A673 (cell line): Measurements from ENCODE around the gene GALNT11. TPM values are rescaled to one million over a fixed set of nuclear protein-coding genes. Genes with fewer than 3 reads are reported as not detected.

ENCODE experiments used
- BruUV-seq: library from RNA; stranded (reverse); fragments of 400-500 nt; replicated peaks from 2 replicates; lab custom pipeline; 2021; lab: Mats Ljungman, UMichigan
- CTCF ChIA-PET: fragments of 300-600 bp; sonication (Branson Sonifier 250); formaldehyde crosslinking; loops from one replicate; lab custom pipeline; 2022; ENCODE audit warnings: antibody characterized with exemption; lab: Charles Lee
- POLR2A ChIA-PET: fragments of 300-600 bp; sonication (Branson Sonifier 250); formaldehyde crosslinking; loops from one replicate; lab custom pipeline; 2022; ENCODE audit warnings: antibody characterized with exemption; ENCODE audit not compliant: low non-redundant PET; lab: Charles Lee
- DNase-seq: peaks from one replicate; pipeline ENCODE4 v3.0.0-alpha.2; 2015; ENCODE audit warnings: low spot score
- H3K27ac ChIP-seq: fragments of 200-600 bp; sonication (generic); 2 replicates; pipeline ENCODE4 v1.5.1; 2016; ENCODE audit warnings: mixed run types, low read depth, mild to moderate bottlenecking, mixed read lengths, antibody characterized with exemption, low read length; ENCODE audit not compliant: poor library complexity, severe bottlenecking
- H3K27me3 ChIP-seq: fragments of 200-600 bp; sonication (generic); replicated peaks from 2 replicates; pipeline ENCODE4 v1.6.1; 2017; ENCODE audit warnings: mixed run types, low read depth, mild to moderate bottlenecking, mixed read lengths, antibody characterized with exemption, low read length; ENCODE audit not compliant: insufficient read depth, poor library complexity
- H3K36me3 ChIP-seq: fragments of 200-600 bp; sonication (generic); 2 replicates; pipeline ENCODE4 v1.6.1; 2016; ENCODE audit warnings: mixed run types, mild to moderate bottlenecking, mixed read lengths, antibody characterized with exemption, low read length; ENCODE audit not compliant: insufficient read depth, poor library complexity, severe bottlenecking
- H3K4me1 ChIP-seq: fragments of 200-600 bp; sonication (generic); 2 replicates; pipeline ENCODE4 v1.6.1; 2017; ENCODE audit warnings: mixed run types, mild to moderate bottlenecking, mixed read lengths, antibody characterized with exemption, low read length; ENCODE audit not compliant: insufficient read depth, poor library complexity, severe bottlenecking
- H3K4me3 ChIP-seq: fragments of 200-600 bp; sonication (generic); 2 replicates; pipeline ENCODE4 v1.5.1; 2016; ENCODE audit warnings: low read depth, mixed run types, mild to moderate bottlenecking, mixed read lengths, low read length; ENCODE audit not compliant: poor library complexity, severe bottlenecking
- H3K9me3 ChIP-seq: fragments of 200-600 bp; sonication (generic); 2 replicates; pipeline ENCODE4 v1.6.1; 2016; ENCODE audit warnings: mixed run types, low read depth, mild to moderate bottlenecking, mixed read lengths, antibody characterized with exemption, low read length; ENCODE audit not compliant: poor library complexity, severe bottlenecking
- CTCF ChIP-seq: fragments of 300-800, 200-600 bp; sonication (generic); conservative IDR thresholded peaks from 2 replicates; pipeline ENCODE4 v1.5.1; 2017; ENCODE audit warnings: low read depth, mild to moderate bottlenecking, antibody characterized with exemption, low read length, moderate library complexity, mixed read lengths
- EZH2 ChIP-seq: fragments of 200-600 bp; sonication (generic); IDR thresholded peaks from 2 replicates; pipeline ENCODE4 v1.6.1; 2017; ENCODE audit warnings: borderline replicate concordance, low read depth, mild to moderate bottlenecking, mixed read lengths, antibody characterized with exemption, low read length; ENCODE audit not compliant: poor library complexity, severe bottlenecking
- intact Hi-C: fragments of 100-400 bp; cut with micrococcal nuclease; formaldehyde crosslinking; loops from one replicate; pipeline ENCODE4 v1.10.0; 2022; ENCODE audit not compliant: unreplicated experiment
- total RNA-seq: library from RNA; stranded (reverse); gene quantifications from 2 replicates; pipeline ENCODE4 v1.2.3, GENCODE V29; 2021

Gene GALNT11
- total RNA-seq, 1 experiment from 2014 or later: 35.5 TPM

DNA sequence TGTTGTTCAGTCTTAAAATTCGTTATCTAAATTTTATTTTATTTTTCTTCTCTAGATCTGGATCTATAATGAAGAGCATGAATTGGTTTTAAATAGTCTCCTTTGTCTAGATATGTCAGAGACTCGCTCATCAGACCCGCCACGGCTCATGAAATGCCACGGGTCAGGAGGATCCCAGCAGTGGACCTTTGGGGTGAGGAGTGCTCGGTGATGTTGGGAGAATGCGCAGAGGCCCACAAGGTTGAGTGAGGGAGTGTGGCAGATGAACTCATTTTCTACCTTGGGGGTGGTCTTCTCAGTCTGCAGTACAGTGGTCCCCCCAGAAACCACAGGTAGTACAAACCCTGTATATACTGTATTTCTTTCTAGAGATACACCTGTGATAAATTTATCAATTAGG is 95.3 kb downstream of the GALNT11 start:
- H3K4me3 ChIP-seq: no peak overlapping the region
- TF ChIP-seq CTCF (no peak), EZH2 (no peak)
- BruUV-seq: no TSS peak
- no peaks in the 10 kb centered on the region for H3K4me1 ChIP-seq
- CTCF ChIA-PET: no interaction called here
- no peaks in the 10 kb centered on the region for H3K27me3 ChIP-seq
- H3K9me3 ChIP-seq: peaks cover 8% of the 10 kb centered on the region
- POLR2A ChIA-PET: no interaction called here
- no peak for DNase-seq
- intact Hi-C loops: no loop called here
- peaks cover 80% of the 10 kb centered on the region for H3K36me3 ChIP-seq
- H3K27ac ChIP-seq: no peak overlapping the region

DNA sequence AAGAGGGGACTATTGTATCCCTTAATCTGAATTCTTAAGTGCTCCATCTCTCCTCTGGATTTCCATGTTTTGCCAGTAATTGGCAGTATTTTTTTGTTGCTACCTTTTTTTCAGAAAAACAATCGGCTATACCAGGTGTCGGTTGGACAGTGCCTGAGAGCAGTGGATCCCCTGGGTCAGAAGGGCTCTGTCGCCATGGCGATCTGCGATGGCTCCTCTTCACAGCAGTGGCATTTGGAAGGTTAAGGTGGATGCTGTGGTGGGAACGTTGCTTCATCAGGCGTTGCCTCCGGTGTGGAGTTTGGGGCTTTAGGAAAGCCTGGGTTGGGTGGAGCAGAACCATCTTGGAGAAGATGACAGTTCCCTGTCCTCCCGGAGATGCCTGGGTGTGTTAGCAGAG is 96.0 kb downstream of the GALNT11 start:
- H3K9me3 ChIP-seq: peaks cover 8% of the 10 kb centered on the region
- no peaks in the 10 kb centered on the region for H3K27me3 ChIP-seq
- no peaks in the 10 kb centered on the region for H3K4me1 ChIP-seq
- intact Hi-C loops: no loop called here
- H3K27ac ChIP-seq: no peak overlapping the region
- H3K36me3 ChIP-seq: peaks cover 80% of the 10 kb centered on the region
- ChIA-PET CTCF (no interaction called here), POLR2A (no interaction called here)
- DNase-seq: no peak
- TF ChIP-seq CTCF: no peak
- TF ChIP-seq EZH2: no peak
- BruUV-seq: no TSS peak
- H3K4me3 ChIP-seq: no peak overlapping the region

- H3K4me1 ChIP-seq: no peaks in the 10 kb centered on the region
- no peak overlapping the region for H3K27ac ChIP-seq
- no peaks in the 10 kb centered on the region for H3K27me3 ChIP-seq
- no peak for DNase-seq
- BruUV-seq: no TSS peak
- no peak for TF ChIP-seq EZH2
- no peak for TF ChIP-seq CTCF
- H3K9me3 ChIP-seq: peaks cover 8% of the 10 kb centered on the region
- CTCF ChIA-PET: no interaction called here
- H3K4me3 ChIP-seq: no peak overlapping the region
- intact Hi-C loops: no loop called here
- H3K36me3 ChIP-seq: peaks cover 69% of the 10 kb centered on the region
- POLR2A ChIA-PET: no interaction called here
Measured at GRCh38 chr7:152122540-152122939, 97.1 kb downstream of the GALNT11 start.
